LNCAP (cell line): ENCODE results near the gene COL15A1.

ENCODE experiments used
- CTCF ChIP-seq: fragments of 450-650 bp; IDR thresholded peaks from 2 replicates; pipeline ENCODE4 v1.5.1; 2017; ENCODE audit warnings: mild to moderate bottlenecking

Gene COL15A1

DNA sequence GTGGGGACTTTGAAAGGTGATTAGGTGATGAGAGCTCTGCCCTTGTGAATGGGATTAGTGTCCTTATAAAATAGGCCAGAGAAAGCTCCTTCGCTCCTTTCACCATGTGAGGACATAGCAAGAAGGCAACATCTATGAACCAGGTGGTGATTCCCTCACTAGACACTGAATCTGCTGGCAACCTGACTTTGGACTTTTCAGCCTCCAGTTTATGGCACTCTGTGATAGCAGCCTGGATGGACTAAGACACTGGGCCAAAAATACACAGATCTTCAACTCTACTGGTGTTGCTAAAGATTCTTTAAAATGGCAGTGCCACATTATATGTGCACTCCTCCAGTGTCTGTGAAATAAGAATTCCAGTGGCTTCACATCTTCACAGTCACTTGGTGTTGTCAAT lies 41.2 kb upstream of the COL15A1 start:
- no peak for TF ChIP-seq CTCF

DNA sequence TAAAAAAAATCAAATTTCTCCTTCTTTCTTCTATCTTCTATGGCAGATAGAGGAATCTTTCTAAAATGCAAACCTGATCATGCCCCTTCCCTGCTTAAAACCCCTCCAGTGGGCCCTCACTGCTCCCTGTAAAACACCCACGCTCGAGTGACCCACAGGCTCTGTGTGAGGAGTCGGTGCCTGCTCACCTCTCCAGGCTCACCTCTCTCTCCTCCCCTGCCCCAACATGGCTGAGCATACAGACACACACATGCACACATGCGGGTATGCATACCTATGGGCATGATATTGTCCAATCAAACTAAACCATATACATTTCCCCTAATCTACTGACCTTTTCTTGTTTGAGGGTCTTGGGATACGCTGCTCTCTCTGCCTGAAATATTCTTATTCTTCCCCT lies 40.8 kb upstream of the COL15A1 start:
- no peak for TF ChIP-seq CTCF

DNA sequence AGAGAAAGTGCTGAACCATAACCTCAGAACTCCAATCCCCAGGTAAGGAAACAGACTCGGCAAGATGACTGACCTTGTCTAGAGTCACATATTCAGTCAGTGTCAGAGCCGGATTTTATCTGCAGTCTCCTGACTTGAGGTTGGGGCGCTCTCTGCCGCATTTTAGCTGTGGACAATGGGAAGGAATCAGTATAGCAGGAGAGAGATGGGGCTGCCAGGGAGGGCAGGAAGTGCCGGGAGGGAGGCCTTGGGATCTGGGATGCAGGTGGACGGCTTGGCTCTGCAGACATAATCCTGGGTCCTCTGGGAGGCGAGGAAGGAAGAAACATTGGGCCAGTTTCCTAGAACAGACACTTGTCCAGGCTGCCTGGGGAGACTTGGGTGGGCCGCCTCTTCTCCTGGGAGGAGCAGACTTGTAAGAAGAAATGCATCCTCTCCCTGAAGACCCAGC lies 39.7 kb upstream of the COL15A1 start:
- no peak for TF ChIP-seq CTCF

DNA sequence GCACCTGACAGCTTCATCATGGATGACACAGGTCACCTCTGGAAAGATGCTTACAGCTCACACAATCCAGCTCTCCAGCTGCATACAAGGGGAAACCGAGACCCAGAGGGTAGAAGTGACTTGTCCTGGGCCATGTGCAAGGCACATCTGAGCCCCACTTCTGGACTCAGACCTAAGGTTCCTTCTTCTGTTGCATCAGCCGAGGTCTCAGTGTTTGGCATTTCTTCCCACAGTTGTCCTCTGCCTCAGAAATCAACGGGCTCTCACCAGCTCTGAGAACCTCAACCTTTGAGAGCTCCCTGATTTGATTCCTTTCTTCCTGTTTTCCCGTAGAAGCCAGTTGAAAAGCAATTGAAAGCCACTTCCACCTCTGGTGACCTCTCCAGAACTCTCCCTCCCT lies 38.7 kb upstream of the COL15A1 start:
- no peak for TF ChIP-seq CTCF

DNA sequence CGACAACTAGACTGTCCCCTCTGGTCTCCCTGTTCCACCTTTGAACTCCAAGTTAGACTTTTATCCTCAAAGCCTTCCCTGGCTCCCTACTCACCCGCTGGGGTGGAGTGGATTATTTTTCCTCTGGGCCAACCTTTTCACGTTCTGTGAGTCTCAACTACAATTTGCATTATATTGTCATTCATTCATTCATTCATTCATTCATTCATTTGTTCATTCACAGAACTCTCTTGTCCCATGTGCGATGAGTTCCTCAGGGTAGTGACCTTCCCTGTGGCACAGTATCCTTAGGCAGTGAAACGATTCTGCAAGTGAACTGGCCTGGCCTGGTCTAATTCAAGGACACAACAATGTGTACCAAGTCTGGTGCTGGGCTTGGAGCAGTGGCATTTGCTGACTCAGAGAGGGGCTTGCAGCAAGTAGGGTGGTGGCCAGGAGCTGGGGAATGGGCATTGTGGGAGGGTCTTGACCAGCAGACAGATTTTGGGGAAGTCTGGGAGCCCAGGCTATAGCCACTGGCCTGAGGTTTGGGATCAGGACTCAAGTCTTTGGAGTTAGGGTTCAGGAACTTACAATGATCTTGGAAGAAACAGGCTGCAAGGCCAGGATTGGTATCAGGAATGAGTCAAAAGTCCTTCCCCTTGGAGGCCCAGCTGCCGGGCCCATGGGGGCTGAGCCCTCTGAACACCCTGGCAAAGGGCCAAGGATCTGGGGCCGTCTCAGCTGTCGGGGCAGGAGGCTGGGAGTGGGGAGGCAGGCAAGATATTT lies 37.2 kb upstream of the COL15A1 start:
- TF ChIP-seq CTCF: no peak

GRCh38 chr9:98907055-98907454 lies 36.7 kb upstream of the COL15A1 start:
- no peak for TF ChIP-seq CTCF

- no peak for TF ChIP-seq CTCF
Observed at GRCh38 chr9:98908897-98909634, 34.6 kb upstream of the COL15A1 start.
